PC-9 (cell line): Measurements from ENCODE around the gene MAGEL2. TPM values are rescaled to one million over a fixed set of nuclear protein-coding genes. Genes with fewer than 3 reads are reported as not detected.

Experiments
- Bru-seq: library from RNA; stranded (reverse); fragments of 400-500 nt; gene quantifications from one replicate; lab custom pipeline; 2021; lab: Mats Ljungman, UMichigan
- BruChase-seq, 2 experiments: library from RNA; stranded (reverse); fragments of 400-500 nt; gene quantifications; one replicate each; lab custom pipeline; 2021; lab: Mats Ljungman, UMichigan
- BruUV-seq: library from RNA; stranded (reverse); fragments of 400-500 nt; replicated peaks from 2 replicates; lab custom pipeline; 2021; lab: Mats Ljungman, UMichigan
- CTCF ChIA-PET: fragments of 300-600 bp; sonication (Branson Sonifier 250); formaldehyde crosslinking; loops from one replicate; lab custom pipeline; 2022; ENCODE audit warnings: antibody characterized with exemption; lab: Charles Lee
- POLR2A ChIA-PET: fragments of 300-600 bp; sonication (Branson Sonifier 250); formaldehyde crosslinking; loops from one replicate; lab custom pipeline; 2022; ENCODE audit warnings: antibody characterized with exemption; ENCODE audit not compliant: unreplicated experiment; lab: Charles Lee
- DNase-seq, 2 experiments: peaks; one replicate each; pipeline versions ENCODE4 v3.0.0 to v3.0.0-alpha.2; 2015 to 2022; ENCODE audit warnings: mixed read lengths in 1 of 2
- H2AFZ ChIP-seq: fragments of 200-600 bp; sonication (generic); 2 replicates; pipeline ENCODE4 v1.8.1; 2017; ENCODE audit warnings: antibody characterized with exemption
- H3F3A ChIP-seq: fragments of 200-600 bp; sonication (generic); 2 replicates; pipeline ENCODE4 v1.8.1; 2017; ENCODE audit warnings: antibody characterized with exemption, mild to moderate bottlenecking, low read depth; ENCODE audit not compliant: insufficient read depth
- H3K27ac ChIP-seq: fragments of 200-600 bp; sonication (generic); 2 replicates; pipeline ENCODE4 v1.6.1; 2016; ENCODE audit warnings: mixed run types
- H3K27me3 ChIP-seq: fragments of 200-600 bp; sonication (generic); 2 replicates; pipeline ENCODE4 v1.6.1; 2016; ENCODE audit warnings: low read depth, mixed run types; ENCODE audit not compliant: insufficient read depth
- H3K36me3 ChIP-seq: fragments of 200-600 bp; sonication (generic); 2 replicates; pipeline ENCODE4 v1.6.1; 2016; ENCODE audit warnings: low read depth, mixed run types
- H3K4me1 ChIP-seq: fragments of 200-600 bp; sonication (generic); replicated peaks from 2 replicates; pipeline ENCODE4 v1.6.1; 2016; ENCODE audit warnings: mixed run types; ENCODE audit not compliant: insufficient read depth
- H3K4me2 ChIP-seq: fragments of 200-600 bp; sonication (generic); 2 replicates; pipeline ENCODE4 v1.6.1; 2017; ENCODE audit warnings: mixed run types
- H3K4me3 ChIP-seq: fragments of 200-600 bp; sonication (generic); 2 replicates; pipeline ENCODE4 v1.6.1; 2016; ENCODE audit warnings: mixed run types
- H3K79me2 ChIP-seq: fragments of 200-600 bp; sonication (generic); 2 replicates; pipeline ENCODE4 v1.6.1; 2017; ENCODE audit warnings: low read depth, mixed run types
- H3K9me2 ChIP-seq: fragments of 200-600 bp; sonication (generic); 2 replicates; pipeline ENCODE4 v1.8.1; 2017; ENCODE audit warnings: mild to moderate bottlenecking; ENCODE audit not compliant: insufficient read depth
- H3K9me3 ChIP-seq: fragments of 200-600 bp; sonication (generic); 2 replicates; pipeline ENCODE4 v1.8.1; 2016; ENCODE audit warnings: low read depth; ENCODE audit not compliant: insufficient read depth
- H4K20me1 ChIP-seq: fragments of 200-600 bp; sonication (generic); 2 replicates; pipeline ENCODE4 v1.8.1; 2017; ENCODE audit not compliant: insufficient read depth
- CTCF ChIP-seq: fragments of 200-600 bp; sonication (generic); conservative IDR thresholded peaks from 2 replicates; pipeline ENCODE4 v1.6.1; 2017; ENCODE audit warnings: mixed run types, antibody characterized with exemption, mild to moderate bottlenecking, moderate library complexity
- EZH2 ChIP-seq: fragments of 200-600 bp; sonication (generic); IDR thresholded peaks from 2 replicates; pipeline ENCODE4 v1.8.0; 2017; ENCODE audit warnings: antibody characterized with exemption, low read depth
- intact Hi-C: fragments of 100-400 bp; cut with micrococcal nuclease; formaldehyde crosslinking; loops from one replicate; pipeline ENCODE4 v1.10.0; 2022; ENCODE audit not compliant: unreplicated experiment
- long read RNA-seq: library from polyadenylated mRNA; stranded (forward); transcript quantifications from one replicate; pipeline ENCODE4 v2.0.0, GENCODE V29; 2022
- total RNA-seq: library from RNA; stranded (reverse); gene quantifications from 2 replicates; pipeline ENCODE4 v1.2.3, GENCODE V29; 2021

Gene MAGEL2
- total RNA-seq (not detected in 2 replicates), Bru-seq, nascent RNA (not detected), BruChase-seq, experiment 1, labeled RNA remaining after a 2-hour chase (not detected), BruChase-seq, experiment 2, labeled RNA remaining after a 6-hour chase (not detected)
- long read RNA-seq: 0 reads

- peaks cover 16% of the 10 kb centered on the region for H3K27me3 ChIP-seq
- intact Hi-C loops: no loop called here
- H3K9me3 ChIP-seq: no peaks in the 10 kb centered on the region
- no peak for DNase-seq
- no peak within 1 kb of the TSS for H3K4me2 ChIP-seq
- no peaks in the 10 kb centered on the region for H3K79me2 ChIP-seq
- H3K27ac ChIP-seq: no peak within 1 kb of the TSS
- H4K20me1 ChIP-seq: no peaks in the 10 kb centered on the region
- H2AFZ ChIP-seq: no peak within 1 kb of the TSS
- no TSS peak for BruUV-seq
- POLR2A ChIA-PET: no interaction called here
- H3K4me1 ChIP-seq: no peaks in the 10 kb centered on the region
- H3K9me2 ChIP-seq: no peaks in the 10 kb centered on the region
- no peaks in the 10 kb centered on the region for H3F3A ChIP-seq
- TF ChIP-seq CTCF (no peak), EZH2 (no peak)
- H3K36me3 ChIP-seq: no peaks in the 10 kb centered on the region
- CTCF ChIA-PET: no interaction called here
- no peak within 1 kb of the TSS for H3K4me3 ChIP-seq
These were observed at the start of gene MAGEL2 for GRCh38 chr15:23647421-23648370. TSS of gene MAGEL2 (minus strand) at chr15:23647867. CDS start at chr15:23647742, 125 bp downstream.

- H3K27ac ChIP-seq: no peak overlapping the region
- no peaks in the 10 kb centered on the region for H3K9me3 ChIP-seq
- H3K4me3 ChIP-seq: no peak overlapping the region
- no TSS peak for BruUV-seq
- TF ChIP-seq CTCF (no peak), EZH2 (no peak)
- H3K27me3 ChIP-seq: peaks cover 8% of the 10 kb centered on the region; the same call in 1 of the 2 replicates
- DNase-seq: no peak
- H3K4me2 ChIP-seq: no peak overlapping the region
- H3K4me1 ChIP-seq: no peaks in the 10 kb centered on the region
- no peaks in the 10 kb centered on the region for H3K9me2 ChIP-seq
- no peaks in the 10 kb centered on the region for H3F3A ChIP-seq
- ChIA-PET CTCF (no interaction called here), POLR2A (no interaction called here)
- no peak overlapping the region for H2AFZ ChIP-seq
- H3K36me3 ChIP-seq: no peaks in the 10 kb centered on the region
- H3K79me2 ChIP-seq: no peaks in the 10 kb centered on the region
- intact Hi-C loops: no loop called here
- no peaks in the 10 kb centered on the region for H4K20me1 ChIP-seq
These were observed 47.6 kb upstream of the MAGEL2 start for GRCh38 chr15:23695282-23695681.

- Histone ChIP-seq H3K36me3 (no peaks in the 10 kb centered on the region), H4K20me1 (no peaks in the 10 kb centered on the region), H3K27me3 (peaks cover 8% of the 10 kb centered on the region; the same call in 1 of the 2 replicates), H3K9me3 (no peaks in the 10 kb centered on the region), H3K4me1 (no peaks in the 10 kb centered on the region), H3K4me3 (no peak overlapping the region), H3K27ac (no peak overlapping the region), H3K79me2 (no peaks in the 10 kb centered on the region), H3F3A (no peaks in the 10 kb centered on the region), H3K4me2 (no peak overlapping the region), H2AFZ (no peak overlapping the region), H3K9me2 (no peaks in the 10 kb centered on the region)
- intact Hi-C loops: no loop called here
- no TSS peak for BruUV-seq
- DNase-seq: no peak
- ChIA-PET POLR2A (no interaction called here), CTCF (no interaction called here)
- TF ChIP-seq CTCF: no peak
- no peak for TF ChIP-seq EZH2
These were observed 46.9 kb upstream of the MAGEL2 start for GRCh38 chr15:23694592-23694991.
